Iris pigment epithelial cell (primary cell): Measurements from ENCODE around the gene BSX.

Source experiments
- DNase-seq: peaks from one replicate; pipeline ENCODE4 v3.0.0-alpha.2; 2011; ENCODE audit warnings: low read depth

BSX gene

GRCh38 chr11:122981388-122982264, at the start of gene BSX:
BSX (minus strand) TSS chr11:122981834; CDS start chr11:122981671, 163 bp downstream.
- peak; percentile 40 for DNase-seq

GRCh38 chr11:123030517-123030916, 48.9 kb upstream of the BSX start:
- DNase-seq, result no peak

GRCh38 chr11:123020968-123021367, 39.3 kb upstream of the BSX start:
- DNase-seq, result peak; percentile 63

- no peak for DNase-seq
These were observed 37.1 kb upstream of the BSX start for GRCh38 chr11:123018702-123019101.

GRCh38 chr11:123011510-123011909, 29.9 kb upstream of the BSX start:
- DNase-seq, result no peak

- no peak for DNase-seq
These were observed 25.4 kb upstream of the BSX start for GRCh38 chr11:123006860-123007542.

- DNase-seq, result no peak
These were observed 19.1 kb upstream of the BSX start for GRCh38 chr11:123000721-123001120.

GRCh38 chr11:122998727-122999366, 17.2 kb upstream of the BSX start:
- no peak for DNase-seq

GRCh38 chr11:122995526-122995925, 13.9 kb upstream of the BSX start:
- no peak for DNase-seq

- no peak for DNase-seq
These were observed 2.8 kb upstream of the BSX start for GRCh38 chr11:122984186-122985011.

GRCh38 chr11:122983438-122984185, 2.0 kb upstream of the BSX start:
- no peak for DNase-seq

GRCh38 chr11:122979815-122980595, 1.6 kb downstream of the BSX start:
- no peak for DNase-seq

- no peak for DNase-seq
These were observed 2.4 kb downstream of the BSX start for GRCh38 chr11:122979103-122979814.

- DNase-seq, result no peak
These were observed 3.4 kb downstream of the BSX start for GRCh38 chr11:122978299-122978620.

- no peak for DNase-seq
These were observed 4.0 kb downstream of the BSX start for GRCh38 chr11:122977470-122978298.

- DNase-seq, result no peak
These were observed 4.7 kb downstream of the BSX start for GRCh38 chr11:122976734-122977469.

GRCh38 chr11:122976061-122976733, 5.4 kb downstream of the BSX start:
- no peak for DNase-seq

- DNase-seq, result no peak
These were observed 17.7 kb downstream of the BSX start for GRCh38 chr11:122963961-122964360.
